ELR (cell line): Measurements from ENCODE around the gene NDFIP2.

Experiments
- DNase-seq: peaks from one replicate; pipeline ENCODE4 v3.0.0-alpha.2; 2015; ENCODE audit warnings: low read depth

Gene NDFIP2

DNA sequence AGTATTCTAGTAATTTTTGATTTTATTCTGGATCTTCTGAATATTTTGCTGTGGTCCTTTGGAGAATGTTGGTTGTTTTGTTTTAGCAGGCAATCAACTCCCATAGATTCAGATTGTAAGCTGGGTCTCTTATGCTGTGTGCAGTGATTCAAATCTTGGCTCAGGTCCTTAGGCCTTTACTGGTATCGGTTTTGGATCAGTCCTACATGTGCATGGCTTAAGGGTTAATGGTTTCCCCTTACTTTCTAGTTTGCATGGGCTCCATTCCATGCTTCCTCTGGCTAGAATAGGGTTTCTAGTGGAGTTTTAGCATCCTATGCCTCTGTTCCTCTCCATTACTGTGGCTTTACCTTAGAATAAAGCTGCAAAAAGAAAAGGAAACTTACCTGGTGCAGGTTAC, 16.1 kb downstream of the NDFIP2 start:
- no peak for DNase-seq

DNA sequence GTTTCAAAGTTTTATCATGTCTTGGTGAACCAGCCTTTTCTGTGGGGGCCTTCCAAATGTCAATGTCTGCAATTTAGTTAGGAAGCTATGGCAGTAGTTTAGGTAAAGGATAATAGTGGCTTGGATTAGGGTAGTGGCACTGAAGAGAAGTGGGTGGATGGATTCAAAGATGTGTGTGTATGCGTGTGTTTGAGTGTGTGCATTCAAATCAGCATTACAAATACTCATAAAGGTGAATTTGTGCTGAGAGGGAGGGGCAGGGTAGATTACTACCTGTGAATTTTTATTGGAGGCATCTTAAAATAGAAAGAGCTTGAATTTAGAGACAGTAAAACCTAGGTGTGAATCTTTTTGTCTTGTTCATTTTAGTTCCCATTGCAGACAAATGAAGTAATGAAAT, 16.9 kb downstream of the NDFIP2 start:
- DNase-seq = no peak

DNA sequence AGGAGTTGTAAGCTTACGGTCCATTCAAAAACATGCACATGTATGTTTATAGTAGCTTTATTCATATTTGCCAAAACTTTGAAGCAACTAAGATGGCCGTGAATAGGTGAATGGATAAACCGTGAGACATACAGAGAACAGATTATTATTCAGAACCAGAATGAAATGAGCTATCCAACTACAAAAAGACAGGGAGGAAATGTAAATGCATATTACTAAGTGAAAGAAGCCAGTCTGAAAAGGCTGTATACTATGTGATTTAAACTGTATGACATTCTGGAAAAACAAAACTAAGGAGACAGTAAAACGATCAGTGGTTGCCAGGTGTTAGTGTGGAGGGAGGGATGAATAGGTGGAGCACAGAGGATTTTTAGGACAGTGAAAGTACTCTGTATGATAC, 19.9 kb downstream of the NDFIP2 start:
- DNase-seq = no peak

DNA sequence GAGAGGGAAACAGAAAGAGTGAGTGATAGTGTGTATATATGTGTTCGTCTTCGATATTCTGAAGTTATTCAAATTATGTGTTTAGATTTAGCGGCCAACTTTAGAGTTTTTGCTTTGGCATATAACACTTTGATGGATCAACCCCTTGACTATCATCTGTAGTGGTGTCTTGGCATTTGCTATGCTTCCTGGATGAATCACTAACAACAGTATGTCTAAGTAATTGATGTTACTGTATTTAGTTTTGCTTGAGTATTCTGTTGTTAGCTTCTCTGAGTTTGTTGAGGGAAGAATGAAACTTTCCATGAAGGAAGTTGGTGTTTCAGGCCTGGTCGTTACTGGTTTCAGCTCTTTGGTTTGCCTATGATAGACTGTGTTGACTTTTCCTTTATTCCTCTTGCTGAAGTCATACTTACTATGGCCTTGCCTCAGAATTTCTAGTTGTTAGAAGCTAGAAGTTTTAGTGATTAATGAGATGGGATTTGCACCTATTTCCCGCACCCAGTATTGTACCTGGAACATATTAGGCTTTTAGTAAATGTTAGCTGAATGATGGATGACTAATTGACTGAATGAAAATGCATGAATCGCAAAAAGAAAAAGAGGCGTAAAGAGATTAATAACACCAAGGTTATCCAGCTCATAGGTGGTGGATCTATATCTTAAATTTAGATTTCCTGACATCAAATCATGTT, 20.7 kb downstream of the NDFIP2 start:
- DNase-seq = peak; percentile 37

DNA sequence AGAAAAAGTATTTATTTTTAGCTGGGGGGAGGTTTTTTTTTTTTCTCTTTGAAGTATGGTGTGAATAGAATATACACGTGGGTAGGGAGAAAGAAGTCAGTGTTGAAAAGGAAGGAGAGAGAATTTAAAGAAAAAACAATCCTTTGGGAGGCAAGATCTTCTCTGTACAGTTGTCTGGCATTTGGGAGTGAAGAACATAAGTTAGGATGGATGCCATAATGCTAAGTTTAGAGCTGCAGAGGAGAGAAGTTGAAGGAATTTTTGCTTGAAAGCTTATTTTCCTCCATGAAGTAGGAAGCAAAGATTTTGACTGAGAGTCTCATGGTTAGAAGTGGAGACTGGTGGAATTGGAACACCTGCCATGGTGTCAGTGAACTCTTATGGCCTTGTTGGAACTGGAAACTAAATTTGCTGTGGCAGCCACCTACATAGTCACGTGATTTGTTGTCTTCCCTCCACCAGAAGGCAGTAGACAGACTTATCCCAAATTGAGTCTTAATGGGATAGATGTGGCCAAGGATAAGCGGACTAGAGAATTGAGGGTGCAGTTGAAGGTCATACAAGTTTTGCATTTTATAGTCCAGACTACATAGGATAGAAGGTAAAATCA, 22.0 kb downstream of the NDFIP2 start:
- no peak for DNase-seq

DNA sequence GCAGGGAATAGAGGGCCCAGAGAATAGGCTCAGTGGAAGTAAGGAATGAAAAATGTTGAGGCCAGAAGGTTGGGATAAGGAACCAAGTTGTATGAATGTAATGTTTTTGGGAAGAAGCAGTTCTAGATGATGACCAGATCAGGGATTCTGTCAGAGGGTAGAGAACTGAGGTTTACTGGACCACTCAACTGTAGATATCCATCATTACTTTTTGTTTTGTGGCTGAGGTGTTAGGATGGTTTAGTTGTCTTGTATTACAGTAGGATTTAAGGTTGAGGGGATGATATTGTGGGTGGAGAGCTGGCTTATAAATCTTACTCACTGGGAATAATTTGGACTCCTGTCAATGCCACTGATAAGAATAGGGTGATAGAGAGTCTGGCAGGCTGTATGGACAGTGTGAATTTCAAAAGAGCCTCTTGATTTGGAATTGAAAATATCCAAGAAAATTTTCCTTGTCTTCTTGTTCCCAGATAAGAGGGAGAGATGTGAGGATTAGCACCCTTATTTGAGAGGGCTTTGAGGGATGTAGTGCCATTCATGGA, 22.6 kb downstream of the NDFIP2 start:
- no peak for DNase-seq

DNA sequence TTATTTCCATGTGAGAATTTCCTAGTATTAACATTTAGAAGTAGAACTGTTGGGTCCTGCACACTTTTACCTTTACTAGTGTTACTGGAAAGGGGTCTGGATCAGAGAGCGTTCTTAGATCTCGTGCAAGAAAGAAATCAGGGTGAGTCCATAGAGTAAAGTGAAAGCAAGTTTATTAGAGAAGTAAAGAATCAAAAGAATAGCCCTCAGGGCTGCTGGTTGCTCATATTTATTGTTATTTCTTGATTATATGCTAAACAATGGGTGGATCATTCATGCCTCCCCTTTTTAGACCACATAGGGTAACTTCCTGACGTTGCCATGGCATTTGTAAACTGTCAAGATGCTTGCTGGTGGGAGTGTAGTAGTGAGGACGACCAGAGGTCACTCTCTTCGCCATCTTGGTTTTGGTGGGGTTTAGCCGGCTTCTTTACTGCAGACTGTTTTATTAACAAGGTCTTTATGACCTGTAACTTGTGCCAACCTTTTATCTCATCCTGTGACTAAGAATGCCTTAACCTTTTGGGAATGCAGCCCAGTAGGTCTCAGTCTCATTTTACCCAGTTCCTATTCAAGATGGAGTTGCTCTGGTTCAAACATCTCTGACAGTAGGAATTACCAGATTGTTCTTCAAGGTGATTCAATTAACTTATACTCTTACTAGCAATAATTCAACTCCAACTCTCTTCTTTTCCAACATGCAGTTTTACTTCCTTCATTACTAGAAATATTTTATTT, 27.4 kb downstream of the NDFIP2 start:
- DNase-seq = no peak

DNA sequence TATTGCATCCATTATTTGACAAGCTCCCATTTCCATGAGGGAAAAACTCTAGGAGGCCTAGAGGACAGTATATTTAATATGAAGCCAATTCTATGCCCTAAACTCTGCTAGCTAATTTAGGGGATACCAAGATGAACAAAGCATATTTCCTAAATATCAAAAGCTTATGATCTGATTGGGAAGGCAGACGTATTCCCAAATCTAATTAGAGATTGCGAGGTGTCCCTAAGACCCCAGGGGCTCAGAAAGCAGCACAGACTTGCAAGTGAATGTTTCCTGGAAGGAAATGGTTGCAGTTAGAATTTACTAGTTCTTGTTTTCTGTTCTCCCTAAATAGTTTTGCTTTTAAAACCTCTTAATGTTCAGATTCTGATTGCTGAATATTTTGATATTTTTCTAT, 30.7 kb downstream of the NDFIP2 start:
- no peak for DNase-seq

DNA sequence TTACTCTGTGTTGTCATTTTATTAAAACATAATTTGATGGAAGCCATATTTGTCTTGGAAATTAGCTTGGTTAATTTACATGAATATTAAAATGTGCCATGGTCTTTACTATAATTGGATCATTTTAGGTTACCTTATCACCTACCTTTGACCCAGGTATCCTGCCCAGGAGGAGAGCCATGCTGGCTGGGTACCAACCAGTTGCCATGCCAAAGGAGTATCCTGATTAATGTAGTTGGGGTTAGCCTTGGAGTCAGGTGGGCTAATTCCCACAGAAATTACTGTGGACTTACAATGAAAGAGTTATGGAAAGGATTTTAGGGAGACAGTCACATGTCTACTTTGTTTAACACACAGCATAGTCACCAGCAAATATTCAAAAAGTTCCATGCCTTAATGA, 32.0 kb downstream of the NDFIP2 start:
- DNase-seq = no peak

DNA sequence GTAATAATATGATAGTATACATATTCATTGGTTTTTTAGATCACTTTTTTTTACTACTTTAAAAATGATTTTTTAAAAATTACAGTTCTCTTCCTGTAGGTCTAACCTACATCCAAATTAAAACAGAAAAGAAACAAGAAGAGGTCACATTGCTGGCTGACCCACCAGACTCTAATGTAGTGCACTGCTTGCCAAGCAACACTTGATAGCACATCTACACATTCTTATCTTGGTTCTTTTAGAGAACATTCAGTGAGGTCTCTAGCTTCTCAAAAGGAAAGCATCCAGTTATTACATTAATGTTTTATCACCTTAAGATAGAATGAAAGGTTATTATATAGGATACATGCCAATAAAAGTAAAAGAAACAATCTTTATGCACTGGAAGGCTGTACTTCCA, 35.6 kb downstream of the NDFIP2 start:
- no peak for DNase-seq

DNA sequence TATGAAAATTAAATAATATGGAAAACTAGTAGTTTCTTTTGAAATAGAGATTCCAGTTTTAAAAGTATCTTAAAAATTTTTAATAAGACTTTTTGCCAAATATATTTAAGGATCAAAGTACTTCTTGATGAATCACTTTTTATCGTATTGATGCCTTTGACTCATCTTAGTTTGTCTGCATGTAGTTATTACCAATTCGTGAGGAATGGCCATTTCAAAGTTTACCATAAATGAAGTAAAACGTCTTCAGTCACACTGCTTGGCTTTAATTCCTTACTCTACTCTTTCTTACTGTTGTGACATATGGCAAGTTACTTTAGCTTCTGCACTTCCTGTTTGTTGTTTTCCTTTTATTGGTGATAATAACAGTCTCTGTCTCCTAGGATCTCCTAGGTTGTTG, 38.3 kb downstream of the NDFIP2 start:
- DNase-seq = peak; percentile 79

DNA sequence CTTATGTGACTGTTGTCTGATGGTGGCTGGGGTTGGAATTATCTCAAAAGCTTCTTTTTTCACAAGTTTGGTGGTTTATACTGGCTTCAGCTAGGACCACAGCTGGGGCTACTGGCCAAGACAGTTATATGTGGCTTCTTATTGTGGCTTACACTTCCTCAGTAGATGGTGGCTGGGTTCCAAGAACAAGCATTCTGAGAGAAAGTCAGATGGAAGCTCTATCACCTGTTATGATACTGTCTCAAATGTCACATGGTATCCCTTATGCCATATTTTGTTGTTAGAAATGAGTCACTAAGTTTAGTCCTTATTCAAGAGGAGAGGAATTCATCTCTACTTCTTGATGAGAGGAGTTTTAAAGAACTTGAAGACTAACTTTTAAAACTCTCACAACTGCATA, 41.6 kb downstream of the NDFIP2 start:
- DNase-seq = peak; percentile 29

DNA sequence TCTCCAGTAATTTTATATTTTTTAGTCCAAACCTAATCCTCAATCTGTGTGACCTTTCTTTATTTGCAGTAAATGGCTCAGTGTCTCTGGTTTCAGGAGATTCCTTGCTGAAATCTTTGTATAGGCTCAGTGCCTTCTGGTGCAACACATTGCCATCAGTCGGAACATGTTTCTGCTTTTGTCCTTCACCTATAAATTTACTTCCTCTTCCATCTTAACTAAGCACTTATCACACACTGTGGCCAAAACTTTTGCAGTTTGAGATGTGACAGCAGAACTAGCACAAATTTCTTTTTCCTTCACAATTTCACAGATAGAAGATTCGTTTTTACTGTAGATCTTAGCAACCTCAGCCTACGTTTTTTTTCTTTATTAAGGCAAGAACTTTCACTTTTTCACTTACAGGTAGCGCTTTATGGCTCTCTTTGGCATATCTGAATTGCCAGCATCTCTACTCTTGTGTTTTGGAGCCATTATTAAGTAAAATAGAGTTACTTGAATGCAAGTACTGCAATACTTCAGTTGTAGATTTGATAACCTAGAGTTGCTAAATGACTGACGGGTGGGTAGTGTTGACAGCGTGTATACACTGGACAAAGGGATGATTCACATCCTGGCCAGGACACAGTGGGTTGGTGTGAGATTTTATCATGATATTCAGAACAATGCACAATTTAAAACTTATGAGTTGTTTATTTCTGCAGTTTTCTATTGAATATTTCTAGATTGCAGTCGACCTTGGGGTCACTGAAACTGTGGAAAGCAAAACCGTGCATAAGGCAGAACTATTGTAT, 44.3 kb downstream of the NDFIP2 start:
- peak; percentile 64 for DNase-seq

DNA sequence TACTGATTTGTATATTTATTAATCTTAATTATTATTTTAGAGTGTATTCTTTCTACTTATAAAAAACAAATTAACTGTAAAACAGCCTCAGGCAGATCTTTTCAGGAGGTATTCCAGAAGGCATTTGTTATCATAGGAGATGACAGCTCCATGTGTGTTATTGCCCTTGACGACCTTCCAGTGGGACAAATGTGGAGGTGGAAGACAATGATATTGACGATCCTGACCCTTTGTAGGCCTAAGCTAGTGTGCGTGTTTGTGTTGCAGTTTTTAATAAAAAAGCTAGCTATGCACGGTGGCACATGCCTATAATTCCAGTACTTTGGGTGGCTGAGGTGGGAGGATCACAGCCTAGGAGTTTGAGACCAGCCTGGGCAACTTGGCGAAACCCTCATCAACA, 46.7 kb downstream of the NDFIP2 start:
- no peak for DNase-seq

DNA sequence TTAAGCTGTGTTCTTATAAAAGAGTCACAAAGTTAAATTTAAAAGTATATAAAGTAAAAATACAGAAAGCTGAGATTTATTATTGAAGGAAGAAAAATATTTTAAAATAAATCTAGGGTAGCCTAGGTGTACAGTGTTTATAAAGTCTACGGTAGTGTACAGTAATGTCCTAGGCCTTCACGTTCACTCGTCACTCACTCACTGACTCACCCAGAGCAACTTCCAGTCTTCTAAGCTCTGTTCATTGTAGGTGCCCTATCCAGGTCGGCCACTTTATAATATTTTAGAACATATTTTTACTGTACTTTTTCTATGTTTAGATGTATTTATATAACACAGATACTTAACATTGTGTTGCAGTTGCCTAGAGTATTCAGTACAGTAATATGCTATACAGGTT, 47.4 kb downstream of the NDFIP2 start:
- DNase-seq = peak; percentile 67

DNA sequence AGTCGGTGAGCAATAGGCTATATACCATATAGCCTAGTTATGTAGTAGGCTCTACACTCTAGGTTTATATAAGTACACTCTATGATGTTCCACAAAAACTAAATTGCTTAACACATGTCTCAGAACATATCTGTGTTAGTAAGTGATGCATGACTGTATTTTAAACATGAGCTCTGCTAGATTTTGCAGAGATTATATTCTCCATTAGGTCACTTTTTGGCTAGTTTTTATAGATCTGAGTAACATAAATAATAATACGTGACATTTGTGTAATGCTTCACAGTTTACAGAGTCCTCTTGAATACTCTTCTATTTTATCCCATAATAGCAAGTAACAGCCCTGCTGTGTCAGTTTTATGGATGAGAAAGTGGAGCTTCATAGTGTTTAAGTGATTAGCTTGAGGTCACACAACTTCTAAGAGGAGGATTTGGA, 47.8 kb downstream of the NDFIP2 start:
- peak; percentile 27 for DNase-seq

DNA sequence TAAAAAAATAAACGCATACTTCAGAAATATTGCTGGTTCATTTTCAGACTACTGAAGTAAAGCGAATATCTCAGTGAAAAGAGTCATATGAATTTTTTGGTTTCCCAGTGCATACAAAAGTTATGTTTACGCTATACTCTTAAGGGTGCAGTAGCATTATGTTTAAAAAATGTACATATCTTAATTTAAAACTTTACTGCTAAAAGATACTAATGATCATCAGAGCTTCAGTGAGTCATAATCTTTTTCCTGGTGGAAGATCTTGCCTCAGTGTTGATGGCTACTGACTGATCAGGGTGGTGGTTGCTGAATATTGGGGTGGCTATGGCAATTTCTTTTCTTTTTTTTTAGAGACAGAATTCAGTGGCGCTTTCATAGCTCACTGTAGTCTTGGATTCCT, 48.9 kb downstream of the NDFIP2 start:
- DNase-seq = peak; percentile 3

DNA sequence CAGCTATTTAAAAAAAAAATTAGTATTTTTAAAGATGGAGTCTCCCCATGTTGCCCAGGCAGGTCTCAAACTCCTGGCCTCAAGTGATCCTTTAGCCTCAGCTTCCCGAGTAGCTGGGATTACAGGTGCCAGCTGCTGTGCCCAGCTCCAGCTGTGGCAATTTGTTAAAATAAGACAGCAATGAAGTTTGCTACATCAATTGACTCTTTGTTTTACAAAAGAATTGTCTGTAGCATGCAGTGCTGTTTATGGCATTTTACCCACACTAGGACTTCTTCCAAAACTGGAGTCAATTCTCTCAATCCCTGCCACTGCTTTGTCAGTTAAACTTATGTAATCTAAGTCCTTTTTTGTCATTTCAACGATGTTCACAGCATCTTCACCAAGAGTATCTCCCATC, 49.3 kb downstream of the NDFIP2 start:
- no peak for DNase-seq

DNA sequence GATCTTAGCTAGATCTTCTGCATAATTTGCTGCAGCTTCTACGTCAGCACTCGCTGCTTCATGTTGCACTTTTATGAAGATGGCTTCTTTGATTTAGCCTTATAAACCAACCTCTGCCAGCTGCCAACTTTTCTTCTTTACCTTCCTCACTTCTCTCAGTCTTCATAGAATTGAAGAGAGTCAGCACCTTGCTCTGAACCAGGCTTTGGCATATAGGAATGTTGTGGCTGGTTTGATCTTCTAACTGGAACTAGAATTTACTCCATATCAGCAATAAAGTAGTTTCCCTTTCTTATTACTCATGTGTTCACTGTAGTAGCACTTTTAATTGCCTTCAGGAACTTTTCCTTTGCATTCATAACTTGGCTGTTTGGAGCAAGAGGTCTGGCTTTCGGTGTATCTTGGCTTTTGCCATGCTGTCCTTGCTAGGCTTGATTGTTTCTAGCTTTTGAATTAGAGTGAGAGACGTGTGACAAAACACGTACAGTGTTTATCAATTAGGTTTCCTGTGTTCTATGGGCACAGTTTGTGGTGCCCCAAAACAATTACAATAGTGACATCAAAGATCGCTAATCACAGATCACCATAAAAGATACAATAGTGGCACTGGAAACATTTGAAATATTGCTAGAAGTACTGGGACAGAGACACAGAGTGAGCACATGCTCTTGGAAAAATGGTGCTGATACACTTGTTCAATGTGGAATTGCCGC, 50.7 kb downstream of the NDFIP2 start:
- no peak for DNase-seq

DNA sequence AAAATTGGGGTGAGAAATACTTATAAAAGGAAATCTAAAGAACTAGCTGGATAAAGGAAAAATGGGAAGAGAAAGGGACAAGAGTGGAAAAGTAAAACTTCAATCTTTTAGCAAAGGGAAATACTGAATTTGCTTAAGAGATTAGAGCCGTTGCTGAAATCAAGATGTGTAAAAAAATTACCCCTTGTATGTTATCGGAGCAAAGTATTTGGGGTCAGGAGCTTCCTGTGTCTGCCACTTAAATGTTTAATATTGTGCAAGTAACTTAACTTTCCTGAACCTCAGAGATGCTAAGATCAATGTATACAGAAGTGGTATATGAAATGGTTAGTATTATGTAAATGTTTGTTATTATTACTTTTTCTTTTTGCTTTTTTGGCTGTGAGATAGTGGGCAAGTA, 51.6 kb downstream of the NDFIP2 start:
- DNase-seq = no peak

DNA sequence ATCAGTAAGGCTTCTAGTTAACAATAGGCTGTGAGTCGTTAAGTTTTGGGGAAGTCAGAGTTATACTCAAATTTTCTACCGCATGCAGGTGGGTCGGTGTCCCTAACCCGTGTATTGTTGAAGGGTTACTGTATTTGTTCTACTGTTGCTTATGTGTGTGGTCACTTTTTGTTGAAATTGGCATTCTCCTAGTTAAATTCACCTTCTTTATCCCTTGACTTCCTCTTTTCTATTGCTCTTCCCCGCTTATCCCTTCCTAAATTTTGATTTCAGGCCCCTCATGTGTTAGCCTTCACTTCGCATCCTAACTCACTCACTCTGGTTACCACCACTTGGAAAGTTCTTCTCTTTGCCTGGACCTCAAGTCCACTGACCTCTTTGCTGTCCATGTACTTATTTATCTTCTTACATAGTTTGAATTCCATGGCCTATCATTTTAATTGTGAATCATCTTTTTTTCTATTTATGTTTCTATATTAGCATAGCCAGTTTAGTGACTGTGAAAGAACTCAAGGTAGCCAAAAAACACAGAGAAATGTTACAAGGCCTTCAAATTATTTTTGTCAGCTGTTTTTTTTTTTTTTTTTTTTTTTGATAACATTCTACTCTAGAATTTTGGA, 52.9 kb downstream of the NDFIP2 start:
- DNase-seq = peak; percentile 42
